Effector CD4-positive, alpha-beta T cell (primary cell): ENCODE data around the gene SRPX. TPM values are rescaled to one million over a fixed set of nuclear protein-coding genes. Genes with fewer than 3 reads are reported as not detected.

Source experiments
- DNase-seq: peaks from one replicate; pipeline ENCODE4 v3.0.0-alpha.2; 2020
- total RNA-seq: gene quantifications from one replicate; lab custom pipeline; 2026; lab: John Stamatoyannopoulos, UW

Gene SRPX, protein sequence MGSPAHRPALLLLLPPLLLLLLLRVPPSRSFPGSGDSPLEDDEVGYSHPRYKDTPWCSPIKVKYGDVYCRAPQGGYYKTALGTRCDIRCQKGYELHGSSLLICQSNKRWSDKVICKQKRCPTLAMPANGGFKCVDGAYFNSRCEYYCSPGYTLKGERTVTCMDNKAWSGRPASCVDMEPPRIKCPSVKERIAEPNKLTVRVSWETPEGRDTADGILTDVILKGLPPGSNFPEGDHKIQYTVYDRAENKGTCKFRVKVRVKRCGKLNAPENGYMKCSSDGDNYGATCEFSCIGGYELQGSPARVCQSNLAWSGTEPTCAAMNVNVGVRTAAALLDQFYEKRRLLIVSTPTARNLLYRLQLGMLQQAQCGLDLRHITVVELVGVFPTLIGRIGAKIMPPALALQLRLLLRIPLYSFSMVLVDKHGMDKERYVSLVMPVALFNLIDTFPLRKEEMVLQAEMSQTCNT
- not detected for total RNA-seq

DNA sequence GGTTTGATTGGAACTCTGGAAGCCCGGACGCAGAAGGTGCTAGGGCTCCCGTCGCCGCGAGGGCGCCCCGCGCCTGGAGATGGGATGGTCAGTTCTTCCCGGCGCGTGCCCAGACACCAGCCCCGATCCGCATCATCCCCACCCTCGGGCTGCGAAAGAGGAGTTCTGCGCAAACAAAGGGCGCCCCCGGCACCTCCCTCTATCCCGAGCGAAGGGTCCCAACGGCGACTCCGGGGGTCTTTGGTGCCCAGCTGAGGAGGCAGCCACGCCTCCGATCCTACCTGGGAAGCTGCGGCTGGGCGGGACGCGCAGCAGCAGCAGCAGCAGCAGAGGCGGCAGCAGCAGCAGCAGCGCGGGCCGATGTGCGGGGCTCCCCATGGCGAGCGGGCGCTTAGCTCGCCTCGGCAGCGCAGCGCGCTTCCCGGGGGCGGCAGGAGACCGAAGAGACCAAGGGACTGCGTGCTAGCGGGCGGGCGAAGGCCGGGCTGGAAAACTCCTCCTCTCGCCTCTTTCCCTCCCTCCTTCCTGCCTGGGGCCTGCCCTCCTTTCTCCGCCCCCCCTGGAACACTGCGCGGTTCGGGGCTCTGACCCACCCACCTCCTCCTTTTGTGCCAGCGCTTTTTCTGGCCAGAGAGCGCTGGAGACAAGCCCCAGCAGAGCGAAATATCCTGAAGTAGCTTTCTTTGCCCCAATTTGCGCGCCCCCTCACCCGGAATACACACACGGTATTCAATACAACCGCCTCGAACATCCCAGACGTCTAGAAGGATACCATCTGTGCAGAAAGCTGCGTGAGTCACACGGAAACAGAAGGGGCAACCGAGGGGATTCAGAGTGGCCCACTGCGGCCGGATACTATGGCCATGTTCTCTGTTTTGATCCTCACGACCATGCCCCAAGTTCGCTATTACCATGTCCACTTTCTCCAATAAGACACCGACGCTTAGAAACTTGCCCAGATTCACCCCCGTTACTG lies at the start of gene SRPX:
Gene SRPX, minus strand, starts transcription at position 457 of the 976 bp plus-strand sequence. Its CDS starts 79 bp downstream, at position 378.
- DNase-seq = no peak

DNA sequence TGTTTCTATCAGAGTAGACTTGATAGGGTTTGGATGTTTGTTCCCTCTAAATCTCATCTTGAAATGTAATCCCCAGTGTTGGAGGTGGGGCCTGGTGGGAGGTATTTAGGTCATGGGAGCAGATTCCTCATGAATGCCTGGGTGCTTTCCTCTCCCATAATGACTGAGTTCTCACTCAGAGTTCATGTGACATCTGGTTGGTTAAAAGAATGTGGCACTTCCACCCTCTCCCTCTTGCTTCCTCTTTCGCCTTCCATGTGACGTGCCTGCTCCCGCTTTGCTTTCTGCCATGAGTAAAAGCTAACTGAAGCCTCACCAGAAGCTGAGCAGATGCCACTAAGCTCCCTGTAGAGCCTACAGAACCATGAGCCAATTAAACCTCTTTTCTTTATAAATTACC lies 47.3 kb upstream of the SRPX start:
- DNase-seq = no peak

DNA sequence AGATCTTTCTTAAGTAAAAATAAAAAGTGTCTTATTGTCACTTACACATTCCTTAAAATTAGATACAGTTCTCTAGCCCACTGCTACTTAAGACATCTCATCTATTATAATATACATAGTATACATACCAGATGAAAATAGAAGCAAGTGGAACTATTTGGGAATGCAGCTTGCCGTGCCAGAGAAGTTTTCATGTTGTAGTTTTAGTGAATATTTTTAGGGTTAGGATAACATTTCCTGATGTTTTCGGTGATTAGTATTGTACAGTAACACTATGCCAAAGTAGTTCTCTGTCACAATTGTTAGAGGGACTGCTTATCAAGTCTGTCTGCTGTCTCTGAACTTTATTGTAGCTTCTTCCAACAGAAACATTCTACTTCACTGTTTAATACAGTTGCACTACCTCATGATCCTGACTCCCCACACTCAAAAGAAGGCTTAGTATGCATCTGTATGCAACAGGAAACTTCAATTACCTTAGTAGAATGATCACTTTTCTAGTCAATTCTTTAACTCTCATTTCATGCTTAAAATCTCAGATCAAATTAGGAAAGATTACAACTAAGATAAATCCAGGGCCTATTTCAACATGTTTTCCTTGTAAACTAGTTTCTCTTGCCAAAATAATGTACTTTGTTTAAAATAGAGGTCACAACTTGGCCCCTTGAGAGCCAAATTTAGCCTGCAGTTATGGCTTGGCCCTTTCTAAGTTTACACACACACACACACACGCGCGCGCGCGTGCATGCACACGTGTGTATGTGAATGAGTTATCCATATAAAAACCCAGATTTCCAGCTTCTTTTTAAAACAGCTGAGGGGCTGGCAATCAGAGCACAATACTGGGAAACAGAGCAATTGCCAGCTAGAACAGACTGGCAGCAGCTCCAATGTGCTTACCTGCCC lies 42.3 kb upstream of the SRPX start:
- DNase-seq = no peak

DNA sequence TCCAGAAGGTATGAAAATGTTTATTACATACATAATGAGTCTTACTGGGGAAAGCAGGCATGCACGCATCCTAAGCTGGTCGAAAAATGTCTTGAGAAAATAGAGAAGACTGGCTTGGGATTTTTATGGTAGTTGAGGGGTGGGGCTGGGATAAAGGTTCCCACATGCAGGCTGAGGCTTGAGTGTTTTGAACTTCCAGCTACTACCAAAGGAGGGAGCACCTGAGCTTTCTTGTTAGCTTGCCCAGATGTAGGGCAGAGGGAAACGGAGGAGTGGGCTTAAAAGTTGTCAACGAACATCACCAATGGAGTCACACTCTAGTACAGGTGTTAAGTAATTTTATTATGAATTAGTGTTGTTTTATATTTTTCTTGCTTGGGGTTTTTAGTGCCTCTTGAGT lies 39.6 kb upstream of the SRPX start:
- DNase-seq = no peak

DNA sequence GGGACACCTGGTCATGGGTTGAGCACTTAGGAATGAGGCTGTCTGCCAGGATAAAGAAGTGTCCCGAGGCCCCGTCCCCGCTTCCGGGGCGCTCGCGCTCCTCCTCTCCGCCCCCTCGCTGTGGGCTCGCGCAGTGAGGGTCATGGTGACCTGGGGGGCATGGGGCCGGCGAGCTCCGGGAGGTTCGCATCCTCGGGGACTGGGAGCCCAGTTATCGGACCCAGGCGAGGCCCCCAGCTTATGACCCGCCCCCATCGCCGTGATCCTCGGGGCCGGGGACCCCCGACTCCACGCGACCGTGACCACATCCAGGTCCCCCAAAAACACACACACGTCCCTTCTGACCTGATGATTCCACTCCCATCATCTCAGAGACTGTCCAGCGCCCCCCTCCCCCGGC lies 35.3 kb upstream of the SRPX start:
- DNase-seq = no peak

DNA sequence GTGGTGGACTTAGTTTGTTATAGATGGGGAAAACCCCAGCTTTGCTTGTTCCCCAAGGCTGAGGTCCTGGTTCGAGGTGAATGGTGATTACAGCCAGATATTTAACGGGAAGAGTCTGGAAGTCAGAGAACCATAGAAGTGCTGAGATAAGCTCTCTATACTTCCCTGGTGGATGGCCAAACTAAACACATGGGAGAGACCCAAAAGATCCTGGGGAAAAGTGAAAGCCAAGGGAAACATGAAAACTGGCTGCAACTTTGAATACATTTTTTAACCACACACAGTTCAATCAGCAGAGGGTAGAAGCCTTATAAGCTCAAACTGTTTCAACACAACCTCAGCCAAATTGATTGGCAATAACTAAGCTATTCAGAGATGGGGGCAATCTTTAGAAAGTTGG lies 29.3 kb upstream of the SRPX start:
- no peak for DNase-seq

DNA sequence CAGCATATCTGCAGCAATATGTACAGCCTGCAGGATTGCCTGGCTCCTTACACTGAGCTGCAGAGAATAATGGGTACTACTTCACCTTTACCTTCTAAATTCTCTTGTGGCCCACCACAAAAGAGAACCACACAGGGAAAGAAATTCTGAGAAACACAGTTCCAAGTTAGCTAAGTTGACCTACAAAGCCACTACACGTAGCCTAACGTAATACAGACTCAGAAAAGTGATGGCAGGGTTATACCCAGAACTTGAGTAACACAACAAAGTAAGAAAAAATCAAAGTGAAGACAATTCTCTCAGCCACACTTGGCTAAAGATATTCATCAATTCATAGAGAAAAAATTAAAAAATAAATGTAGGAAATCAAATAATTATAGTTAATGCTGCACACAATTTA lies 26.4 kb upstream of the SRPX start:
- DNase-seq = no peak

DNA sequence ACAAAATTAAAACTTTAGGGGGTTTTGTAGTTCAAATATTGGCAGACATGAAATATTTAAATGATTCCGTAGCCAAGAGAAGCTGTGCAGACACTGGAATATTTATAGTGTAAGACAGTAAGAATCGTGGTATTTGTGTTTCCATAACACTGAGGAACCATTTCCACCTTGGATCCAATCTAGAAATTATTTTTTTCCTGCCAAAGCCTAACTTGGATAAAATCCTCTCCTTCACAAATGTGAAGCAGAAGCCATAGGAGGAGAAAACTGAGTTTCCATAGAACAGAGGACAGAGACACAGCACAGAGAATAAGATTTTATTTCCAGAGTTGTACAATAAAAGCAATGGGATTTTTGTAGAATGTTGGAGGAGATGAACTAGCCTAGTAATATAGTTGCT lies 19.9 kb upstream of the SRPX start:
- DNase-seq = no peak

DNA sequence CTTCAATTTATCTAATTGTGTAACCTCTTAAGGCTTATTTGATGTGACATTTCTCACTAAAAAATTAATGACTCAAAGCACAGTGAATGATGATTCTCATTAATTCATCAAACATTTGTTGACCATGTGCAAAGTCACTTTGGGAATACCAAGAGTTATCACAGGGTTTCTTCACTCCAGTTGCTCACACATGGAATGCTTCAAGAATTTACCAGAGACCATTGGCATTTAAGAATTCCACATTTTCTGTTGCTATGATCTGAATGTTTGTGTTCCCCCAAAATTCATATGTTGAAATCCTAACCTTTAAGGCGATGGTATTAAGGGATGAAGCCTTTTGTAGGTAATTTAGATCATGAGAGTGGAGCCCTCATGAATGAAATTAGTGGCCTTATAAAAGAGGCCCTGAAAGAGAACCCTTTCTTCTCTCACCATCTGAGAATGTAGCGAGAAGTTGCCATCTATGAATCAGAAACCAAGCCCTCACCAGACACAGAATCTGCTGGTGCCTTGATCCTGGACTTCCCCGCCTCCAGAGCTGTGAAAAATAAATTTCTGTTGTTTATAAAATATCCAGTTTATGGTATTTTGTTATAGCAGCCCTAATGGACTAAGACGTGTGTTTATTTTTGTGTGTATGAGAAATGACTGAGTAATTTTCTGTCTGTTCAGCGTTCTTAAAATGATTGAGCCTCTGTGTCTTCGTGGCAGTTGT lies 16.4 kb upstream of the SRPX start:
- no peak for DNase-seq

DNA sequence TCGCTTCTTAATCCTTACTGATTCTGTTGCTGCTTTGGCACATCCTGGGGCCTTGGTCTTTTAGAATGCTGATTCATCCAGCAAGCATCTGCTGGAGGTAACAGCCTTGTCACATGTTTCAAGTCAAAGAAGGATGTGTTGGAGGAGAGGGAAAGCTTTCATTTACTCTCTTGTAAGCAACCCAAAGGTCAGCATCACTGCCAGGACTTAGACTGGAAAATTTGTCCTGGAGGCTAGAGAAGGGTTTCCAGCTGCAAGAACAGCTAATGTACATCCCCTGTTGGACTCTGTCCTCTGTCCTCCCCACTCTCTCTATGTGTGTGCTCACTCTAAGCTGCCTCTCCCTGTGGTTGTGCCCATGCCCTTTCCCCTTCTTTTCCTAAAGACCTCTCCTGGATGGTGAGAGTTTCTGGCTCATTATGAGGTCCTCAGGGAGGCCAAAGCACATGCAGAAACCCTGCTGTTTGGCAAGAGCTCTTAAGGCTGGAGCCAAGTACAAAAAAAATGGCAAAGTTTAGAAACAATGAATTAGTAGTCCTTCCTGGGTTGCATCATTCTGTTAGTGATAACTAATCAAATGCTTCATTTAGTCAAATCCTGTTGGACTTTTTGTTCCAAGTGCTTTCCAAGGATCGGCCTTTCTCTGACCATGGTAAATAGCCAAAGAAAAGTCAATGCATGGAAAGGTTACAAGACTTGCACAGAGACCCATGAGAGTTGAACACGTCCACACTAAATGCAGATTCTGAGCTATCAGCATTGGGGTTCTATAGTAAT lies 13.4 kb upstream of the SRPX start:
- DNase-seq = no peak

DNA sequence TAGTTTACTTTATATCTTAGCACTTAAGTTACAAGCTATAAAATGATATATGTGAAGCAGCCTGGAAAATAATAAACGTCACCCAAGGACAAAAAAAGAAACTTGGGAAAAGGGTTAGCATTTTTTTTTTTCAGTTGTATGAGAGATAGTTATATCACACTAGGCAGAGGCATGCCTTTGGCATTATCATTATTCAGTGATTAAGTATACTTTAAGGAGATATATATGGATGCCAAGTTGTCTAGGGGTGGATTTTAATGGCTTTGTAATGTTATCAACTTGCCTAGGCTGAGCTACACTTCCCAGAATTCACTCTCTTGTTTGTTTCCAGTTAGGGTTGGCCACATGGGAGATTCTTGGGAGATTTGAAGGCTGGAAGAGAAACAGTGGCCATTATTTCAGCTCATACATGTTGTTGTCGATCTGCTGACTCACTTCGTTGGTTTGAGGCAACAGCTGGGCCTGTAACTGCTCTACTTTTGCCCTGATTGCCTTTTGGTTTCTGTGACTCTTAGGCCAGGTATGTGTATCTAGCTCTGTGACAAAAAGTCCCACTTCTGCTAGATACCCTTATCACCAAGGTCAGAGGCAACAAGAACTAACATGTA lies 11.5 kb upstream of the SRPX start:
- no peak for DNase-seq

DNA sequence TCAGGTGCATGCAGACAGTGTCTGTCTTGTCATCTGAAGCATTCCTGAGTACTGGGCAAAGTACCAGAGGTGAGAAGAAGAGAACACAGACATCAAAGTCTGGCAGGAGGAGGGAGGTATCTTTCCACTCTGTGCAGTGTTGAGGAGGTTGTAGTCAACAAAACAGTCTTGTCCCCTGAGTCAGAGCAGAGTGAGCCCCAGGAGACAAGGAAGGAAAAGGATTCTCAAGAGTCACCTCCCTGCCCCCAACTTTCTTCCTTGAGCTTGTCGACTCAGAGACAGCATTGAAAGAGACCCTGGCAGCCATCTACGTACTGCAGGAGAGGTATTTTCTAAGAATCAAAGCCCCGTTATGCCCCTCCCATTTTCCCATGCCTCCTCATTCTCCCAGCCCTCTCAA lies 4.4 kb upstream of the SRPX start:
- DNase-seq = no peak

DNA sequence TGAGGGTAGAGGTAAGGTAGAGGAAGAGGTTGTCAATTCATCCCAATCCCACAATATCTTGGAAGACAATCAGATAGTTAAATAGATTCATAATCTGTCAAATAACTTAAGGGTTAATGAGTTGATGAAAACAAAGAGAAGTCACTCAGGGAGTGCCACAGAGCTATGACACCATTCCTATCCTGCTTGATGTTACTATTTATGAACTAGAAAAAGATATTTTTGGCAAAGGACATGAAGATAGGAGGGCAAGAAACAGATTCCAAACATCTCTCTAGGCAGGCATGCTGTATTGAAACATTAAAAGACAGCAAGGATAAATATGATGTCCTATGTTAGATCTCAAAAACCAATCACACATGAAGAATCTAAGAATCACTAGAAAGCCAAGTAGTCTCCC lies 3.5 kb upstream of the SRPX start:
- no peak for DNase-seq

DNA sequence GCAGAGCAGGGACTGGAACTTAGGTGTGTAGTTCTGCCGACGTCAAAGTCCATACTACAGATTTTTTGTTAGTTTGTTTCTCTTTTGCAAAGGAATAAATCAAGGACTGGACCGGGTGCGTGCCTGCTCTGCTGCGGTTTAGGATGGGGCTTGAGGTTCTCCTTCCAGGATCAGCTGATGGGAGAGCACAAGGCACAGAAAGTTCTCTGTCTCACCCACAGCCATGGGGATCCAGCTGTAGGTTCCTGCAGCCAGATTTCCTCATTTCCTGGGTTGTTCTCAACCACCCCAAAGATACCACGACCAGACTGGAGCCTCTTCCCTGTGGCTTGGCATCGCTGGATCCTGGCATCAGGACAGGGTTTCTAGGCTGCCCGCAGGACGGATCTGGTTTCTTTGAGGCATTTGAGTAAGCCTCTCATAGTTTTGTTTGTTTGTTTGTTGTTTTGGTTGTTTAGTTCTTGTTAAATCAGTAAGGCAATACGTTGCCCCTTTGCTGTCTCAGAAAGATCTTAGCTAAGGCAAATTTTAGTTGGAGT lies 789 bp upstream of the SRPX start:
- no peak for DNase-seq

DNA sequence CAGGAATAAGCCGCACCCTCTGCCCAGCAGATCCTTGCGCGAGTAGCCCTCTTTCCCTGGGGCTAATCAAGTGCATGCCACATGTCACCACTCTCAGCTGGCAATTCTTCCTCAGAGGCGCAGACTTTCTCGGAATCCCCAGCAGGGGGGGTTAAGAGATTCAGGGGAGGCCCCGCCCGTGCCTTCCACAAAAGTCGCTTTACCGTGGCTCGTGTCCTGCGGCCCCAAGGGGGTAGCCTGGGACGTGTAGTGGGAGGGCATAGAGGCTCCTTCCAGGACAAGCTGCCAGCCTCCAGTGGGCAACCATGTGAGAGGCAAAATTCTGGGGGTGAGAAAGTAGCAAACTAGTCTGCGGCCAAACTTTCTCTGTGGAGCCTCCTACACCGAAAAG lies 652 bp downstream of the SRPX start:
- no peak for DNase-seq

DNA sequence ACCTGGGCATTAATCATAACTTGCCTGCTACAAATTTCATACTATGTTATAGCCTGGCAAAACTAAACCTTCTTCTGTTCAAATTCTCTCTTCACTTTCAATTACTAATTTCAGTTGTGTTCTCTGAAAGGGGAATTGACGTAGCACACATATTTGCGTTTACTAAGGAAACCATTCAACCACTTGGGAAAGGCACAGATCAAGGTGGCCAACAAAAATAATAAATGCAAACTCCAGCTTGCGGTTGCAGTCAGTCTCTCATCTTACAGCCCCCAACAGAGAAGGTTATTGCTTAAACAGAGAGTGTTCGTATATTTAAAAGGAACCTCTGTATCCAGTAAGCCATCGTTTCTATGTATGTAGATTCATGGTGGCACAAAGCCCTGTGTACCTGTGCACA lies 4.0 kb downstream of the SRPX start:
- no peak for DNase-seq

DNA sequence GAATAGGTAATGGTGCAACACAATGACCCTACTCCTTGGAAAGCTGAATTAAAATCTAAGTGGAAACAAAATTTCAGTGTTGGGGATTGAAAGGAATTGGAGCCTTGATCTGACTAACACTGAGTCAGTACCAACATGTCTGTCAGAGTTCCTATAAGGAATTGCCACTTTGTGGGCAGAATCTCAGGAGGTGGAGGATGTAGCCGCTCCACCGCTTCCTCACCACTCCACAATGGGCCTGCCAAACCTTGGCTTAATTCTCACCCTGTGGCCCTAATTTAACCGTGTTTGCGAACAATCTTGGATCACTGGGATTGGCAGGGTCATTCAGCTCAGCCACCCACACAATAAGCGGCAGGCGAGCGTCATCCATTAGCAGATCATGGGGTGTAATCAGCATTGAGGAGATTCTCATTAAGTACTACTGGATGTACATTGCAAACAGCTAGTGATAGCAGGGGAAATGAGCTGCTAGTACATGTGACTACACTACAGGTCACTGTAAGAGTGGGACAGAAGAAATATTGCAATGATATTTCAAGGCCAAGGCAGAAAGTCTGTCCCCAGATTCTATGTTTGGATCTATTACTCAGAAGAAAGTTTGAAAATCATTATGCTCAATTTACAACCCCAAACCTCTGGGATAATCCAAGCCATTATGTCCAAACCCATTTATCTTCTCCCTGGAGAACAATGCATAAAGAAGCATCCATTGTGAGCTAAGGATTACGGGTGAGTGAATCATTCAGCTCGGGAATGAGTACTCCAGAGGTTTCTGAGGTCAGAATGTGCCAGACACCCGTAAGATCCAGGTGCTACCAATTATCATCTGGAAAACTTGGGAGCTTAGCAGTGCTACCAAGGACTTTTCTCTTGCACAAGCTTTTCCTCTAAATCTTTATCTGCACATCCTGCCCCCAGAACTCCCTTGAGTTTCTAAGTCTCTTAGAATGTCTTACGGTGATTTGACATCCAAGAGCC lies 5.8 kb downstream of the SRPX start:
- no peak for DNase-seq

DNA sequence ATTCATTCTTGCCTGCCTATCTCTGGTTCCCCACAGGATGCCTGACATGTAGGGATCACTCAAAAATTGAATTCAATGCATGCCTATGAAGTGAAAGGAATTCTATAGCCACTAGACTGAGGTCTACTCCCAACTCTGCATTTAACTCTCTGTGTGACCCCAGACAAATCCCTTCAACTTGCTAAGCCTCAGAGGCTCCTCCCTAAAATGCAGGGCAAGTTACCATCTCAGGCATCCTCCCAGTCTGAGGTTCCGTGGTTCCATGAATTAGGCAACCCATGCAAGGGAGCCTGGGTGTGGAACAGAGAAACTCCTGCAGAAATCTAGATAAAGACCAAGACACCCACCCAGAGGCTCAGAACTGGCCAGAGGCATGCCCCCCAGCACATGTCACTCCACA lies 6.6 kb downstream of the SRPX start:
- no peak for DNase-seq
